Head of caudate nucleus (tissue), 42 donors: Measurements from ENCODE around the gene SELENOH.
A peak's percentile ranks its signal among the peaks of the same experiment; 100 is the strongest.

Experiments used
- DNase-seq, 42 donors: peaks; one replicate each; pipeline versions ENCODE4 v3.0.0 to v3.0.0-alpha.2; 2020 to 2021; ENCODE audit warnings: mixed read lengths in 7 of 42
- intact Hi-C: fragments of 100-400 bp; cut with DNase I; formaldehyde crosslinking; loops from one replicate; pipeline ENCODE4 v1.15.0; 2022

SELENOH gene

GRCh38 chr11:57742087-57742452 lies 779 bp downstream of the SELENOH start:
- intact Hi-C loops: loop anchor here (5.0 kb wide), 1 partner anchor 60 kb away; no protein-coding TSS in a partner anchor
- no peak for DNase-seq

GRCh38 chr11:57744357-57744756 lies 3.1 kb downstream of the SELENOH start:
- no peak for DNase-seq
- intact Hi-C loops: loop anchor here (5.0 kb wide), 1 partner anchor 58 kb away; no protein-coding TSS in a partner anchor

GRCh38 chr11:57745206-57745605 lies 3.9 kb downstream of the SELENOH start:
- DNase-seq: no peak
- intact Hi-C loops: no loop called here

DNA sequence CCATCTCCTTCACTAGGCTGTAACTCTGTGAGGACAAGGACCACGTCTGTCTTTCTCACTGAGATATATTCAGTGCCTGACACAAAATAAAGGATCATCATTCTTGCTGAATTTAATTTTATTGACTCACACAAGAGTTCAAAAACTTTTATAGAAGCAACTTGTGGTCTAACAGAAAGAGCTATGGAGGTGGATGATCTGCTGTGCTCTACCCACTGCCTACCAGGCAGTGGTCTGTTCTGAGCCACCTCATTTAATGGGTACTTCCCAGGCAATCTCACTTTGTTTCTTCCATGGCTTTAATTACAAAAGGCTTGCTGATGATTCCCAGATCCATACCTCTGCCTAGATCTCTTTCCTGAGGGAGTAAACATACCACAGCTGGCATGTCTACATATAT lies 5.6 kb downstream of the SELENOH start:
- intact Hi-C loops: no loop called here
- no peak for DNase-seq

- intact Hi-C loops: no loop called here
- DNase-seq: no peak
Observed at GRCh38 chr11:57751176-57751575, 9.9 kb downstream of the SELENOH start.

DNA sequence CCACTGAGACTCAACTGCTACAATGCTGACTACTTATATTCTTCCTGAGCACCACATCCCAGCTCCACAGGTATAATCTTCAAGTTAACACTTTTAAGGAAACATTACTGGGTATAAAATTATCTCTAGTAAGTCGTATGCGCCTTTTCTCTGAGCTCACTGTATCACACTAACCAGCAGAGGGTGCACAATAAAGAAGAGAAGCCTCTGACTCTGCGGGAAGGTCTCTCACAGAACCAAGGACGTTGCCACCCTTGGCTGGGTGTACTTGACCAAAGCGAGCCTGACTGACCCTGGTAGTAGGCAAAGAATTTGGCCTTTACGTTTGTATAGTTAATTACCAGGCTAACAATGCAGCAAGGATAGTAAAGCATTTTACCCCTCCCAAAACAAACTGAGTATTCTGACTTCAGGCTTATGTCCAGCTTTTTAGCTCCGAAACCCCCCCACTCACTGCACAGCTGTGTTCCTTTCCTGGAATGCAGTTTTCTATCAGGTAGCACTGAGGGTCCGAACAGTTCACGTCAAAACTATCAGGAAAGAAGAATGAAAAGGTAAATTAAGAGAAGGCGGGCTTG lies 10.5 kb downstream of the SELENOH start, which contains the start of gene BTBD18:
Gene BTBD18 (minus strand): TSS at position 144 of the 578 bp plus-strand sequence. CDS start 631 bp downstream, outside the sequence.
- peak in 14 of 42 donors; percentile 11 to 66 (median 36) for DNase-seq
- intact Hi-C loops: no loop called here

GRCh38 chr11:57752954-57753353 lies 11.7 kb downstream of the SELENOH start:
- intact Hi-C loops: no loop called here
- no peak for DNase-seq

DNA sequence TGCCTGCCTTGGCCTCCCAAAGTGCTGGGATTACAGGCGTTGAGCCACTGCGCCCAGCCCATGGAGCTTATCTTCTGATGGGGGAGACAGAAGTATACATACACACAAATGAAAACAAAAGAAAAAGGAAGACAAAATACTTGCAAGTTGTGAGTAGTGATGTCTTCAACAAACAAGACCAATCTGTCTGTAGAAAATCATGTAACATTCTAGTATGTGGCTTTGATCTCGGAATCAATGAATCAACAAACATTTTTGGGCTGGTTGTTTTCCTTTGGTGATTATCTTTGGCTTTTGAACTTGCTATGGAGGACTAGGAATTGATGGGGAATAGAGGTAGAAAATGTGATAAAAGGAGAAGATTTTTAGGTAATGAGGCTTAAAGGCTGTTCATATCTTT lies 16.9 kb downstream of the SELENOH start:
- intact Hi-C loops: no loop called here
- no peak for DNase-seq

DNA sequence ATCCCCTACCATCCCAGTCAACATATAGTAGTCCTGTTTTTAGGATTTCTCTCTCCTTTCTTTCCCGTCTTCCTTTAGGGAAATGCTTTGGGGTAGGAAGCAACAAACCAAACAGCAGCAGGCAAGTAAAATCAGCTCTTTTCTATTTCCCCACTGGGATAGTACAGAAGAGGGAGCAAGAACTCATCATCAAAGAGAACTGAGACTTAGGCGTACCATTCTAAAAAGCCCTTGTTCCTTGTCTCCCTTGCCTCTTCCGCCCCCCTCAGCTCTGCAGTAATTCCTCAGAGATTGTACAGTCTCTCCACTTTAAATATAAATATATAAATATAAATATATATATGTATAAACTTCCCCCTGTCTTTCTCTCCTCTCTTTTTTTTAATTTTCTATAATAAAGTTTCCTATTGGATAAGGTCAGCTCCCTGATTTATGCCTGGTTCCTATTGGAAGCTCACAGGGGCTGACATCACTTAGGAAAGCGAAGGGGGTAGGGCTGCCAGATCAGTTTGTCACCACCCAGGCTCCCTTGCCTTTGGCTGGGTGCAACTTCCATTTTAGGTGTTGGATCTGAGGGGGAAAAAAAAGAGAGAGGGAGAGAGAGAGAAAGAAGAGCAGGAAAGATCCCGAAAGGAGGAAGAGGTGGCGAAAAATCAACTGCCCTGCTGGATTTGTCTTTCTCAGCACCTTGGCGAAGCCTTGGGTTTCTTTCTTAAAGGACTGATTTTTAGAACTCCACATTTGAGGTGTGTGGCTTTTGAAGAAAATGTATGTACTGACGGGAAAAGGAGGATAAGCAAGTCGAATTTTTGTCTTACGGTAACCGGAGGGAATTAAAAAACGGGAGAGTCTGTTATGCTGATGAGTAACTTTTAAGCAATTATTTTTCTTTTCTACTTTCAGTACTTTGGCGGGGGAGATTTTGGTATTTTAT lies 20.3 kb downstream of the SELENOH start, which contains the start of gene CTNND1:
Gene CTNND1 (plus strand): TSS at position 502 of the 934 bp plus-strand sequence. CDS start 29,677 bp downstream, outside the sequence.
- peak; percentile 65 to 95 (median 86) for DNase-seq
- intact Hi-C loops: no loop called here

DNA sequence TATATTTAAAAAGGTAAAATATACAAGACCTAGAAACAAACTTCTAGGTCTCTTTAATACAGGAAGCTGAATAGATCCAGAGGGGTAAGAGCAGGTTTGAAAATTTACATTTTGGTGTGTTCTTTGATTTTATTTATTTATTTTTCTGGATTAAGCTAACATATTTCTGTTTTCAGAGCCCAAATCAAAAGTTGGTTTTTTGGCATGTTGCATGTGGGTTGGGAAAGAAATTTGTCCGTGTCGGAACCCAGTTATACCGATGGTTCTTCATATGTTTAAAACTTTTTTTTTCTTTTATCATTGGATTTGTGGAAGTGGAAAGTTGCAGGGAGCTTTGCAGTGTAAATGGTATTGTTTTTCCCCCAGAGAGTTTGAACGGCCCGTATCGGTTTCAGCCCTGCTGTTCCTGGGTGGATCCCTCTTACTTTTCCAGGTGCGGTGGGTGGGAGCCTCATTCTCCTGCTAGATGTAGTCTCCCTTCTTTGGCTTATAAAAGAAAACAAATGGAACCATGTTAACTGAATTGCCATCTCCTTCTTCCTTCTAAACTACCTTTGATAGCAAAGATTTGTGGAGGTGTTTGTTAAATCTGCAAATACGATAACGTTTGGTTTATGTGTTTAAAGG lies 21.1 kb downstream of the SELENOH start:
- peak in 12 of 42 donors; percentile 13 to 58 (median 32) for DNase-seq
- intact Hi-C loops: no loop called here

GRCh38 chr11:57763568-57763967 lies 22.3 kb downstream of the SELENOH start:
- peak in 2 of 42 donors; percentile 21 to 35 for DNase-seq
- intact Hi-C loops: no loop called here

GRCh38 chr11:57764021-57764420 lies 22.7 kb downstream of the SELENOH start:
- DNase-seq: no peak
- intact Hi-C loops: no loop called here

GRCh38 chr11:57764566-57764965 lies 23.3 kb downstream of the SELENOH start:
- intact Hi-C loops: no loop called here
- no peak for DNase-seq

DNA sequence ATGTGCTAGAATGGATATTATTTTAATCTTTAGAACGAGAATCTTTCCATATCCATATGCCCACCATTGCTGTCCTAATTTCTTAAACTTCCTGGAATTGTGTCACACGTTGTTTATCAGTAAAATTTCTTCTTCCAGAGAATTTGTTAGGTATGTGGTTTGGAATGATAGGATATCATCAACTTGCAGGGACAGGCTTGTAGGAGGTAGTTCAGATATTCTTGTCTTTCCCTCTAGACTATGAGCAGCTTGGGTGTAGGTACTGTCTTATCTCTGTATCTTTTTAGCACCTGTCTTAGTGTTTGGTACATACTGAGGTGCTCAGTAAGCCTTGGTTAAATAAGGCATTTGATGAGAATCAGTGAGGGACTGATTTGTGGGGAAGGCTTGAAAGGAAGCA lies 23.7 kb downstream of the SELENOH start:
- DNase-seq: no peak

DNA sequence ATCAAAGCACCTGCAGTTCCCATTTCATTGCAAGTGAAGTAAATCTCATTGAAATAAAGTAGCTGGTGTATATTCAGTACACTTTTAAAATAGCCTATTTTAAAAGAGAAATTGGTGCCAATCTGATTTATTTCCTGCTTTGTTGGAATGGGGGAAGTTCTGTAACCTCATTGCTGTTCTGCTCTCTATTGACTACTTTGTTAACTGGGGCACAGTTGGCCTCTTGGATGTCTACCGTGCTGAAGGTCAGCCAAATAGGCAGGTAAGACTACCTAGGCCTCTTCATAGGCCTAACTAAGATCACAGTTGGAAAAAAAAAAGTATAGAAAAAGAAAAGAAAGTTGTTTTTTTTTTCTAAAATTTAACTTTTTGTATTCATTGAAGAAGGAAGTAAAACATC lies 29.5 kb downstream of the SELENOH start:
- DNase-seq: no peak
- intact Hi-C loops: no loop called here

More for the DNA sequence above, 23.7 kb downstream of the SELENOH start:
- intact Hi-C loops: no loop called here

- DNase-seq: no peak
- intact Hi-C loops: no loop called here
Observed at GRCh38 chr11:57771365-57771764, 30.1 kb downstream of the SELENOH start.

GRCh38 chr11:57772562-57772961 lies 31.3 kb downstream of the SELENOH start:
- intact Hi-C loops: no loop called here
- no peak for DNase-seq

DNA sequence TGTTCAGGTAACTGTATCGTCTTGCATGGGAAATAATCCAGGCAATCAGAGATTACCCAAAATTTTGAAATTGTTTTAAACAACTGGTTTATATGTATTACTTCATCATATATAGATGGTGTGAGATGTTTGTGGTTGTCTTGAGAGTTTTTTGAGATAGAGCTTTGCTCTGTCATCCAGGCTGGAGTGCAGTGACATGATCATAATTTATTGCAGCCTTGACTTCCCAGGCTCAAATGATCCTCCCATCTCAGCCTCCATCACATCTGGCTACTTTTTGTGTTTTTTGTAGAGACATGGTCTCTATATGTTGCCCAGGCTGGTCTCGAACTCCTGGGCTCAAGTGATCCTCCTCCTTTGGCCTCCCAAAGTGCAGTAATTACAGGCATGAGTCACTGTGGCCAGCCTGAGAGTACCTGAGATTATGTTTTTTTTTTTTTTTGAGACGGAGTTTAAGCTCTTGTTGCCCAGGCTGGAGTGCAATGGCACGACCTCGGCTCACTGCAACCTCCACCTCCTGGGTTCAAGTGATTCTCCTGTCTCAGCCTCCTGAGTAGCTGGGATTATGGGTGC lies 31.8 kb downstream of the SELENOH start:
- DNase-seq: no peak
- intact Hi-C loops: no loop called here

DNA sequence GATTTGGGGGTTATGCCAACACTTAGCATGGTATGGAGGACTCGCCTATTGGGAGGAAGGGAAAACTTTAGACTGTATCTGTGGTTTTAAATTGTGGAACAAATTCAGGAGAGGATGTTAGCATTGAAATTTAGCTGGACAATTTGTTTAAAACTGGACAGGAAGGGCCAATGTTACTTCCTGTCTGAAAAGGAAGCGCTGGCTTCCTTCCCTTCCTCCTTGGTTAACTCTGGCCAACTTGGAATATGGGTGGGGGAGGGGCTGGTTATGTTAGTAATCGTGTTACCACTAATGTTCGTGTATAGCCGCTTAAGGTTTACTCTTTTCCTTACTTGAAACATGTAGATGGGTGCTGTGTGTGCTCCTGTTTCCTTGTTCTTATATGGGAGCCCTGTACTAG lies 34.2 kb downstream of the SELENOH start:
- intact Hi-C loops: no loop called here

More for the DNA sequence above, 34.2 kb downstream of the SELENOH start:
- DNase-seq: no peak
